Ovary (tissue), 3 donors: ENCODE data around the gene ARHGDIA.

Source experiments
- CTCF ChIP-seq, 3 donors: fragments of 450-650 bp in 2 of 3; fragments of 200-600 bp in 1 of 3; IDR thresholded peaks; one replicate each; pipeline versions ENCODE4 v1.5.1 to v1.8.0; 2016 to 2022; ENCODE audit warnings: antibody characterized with exemption in 3 of 3, mild to moderate bottlenecking in 1 of 3
- EP300 ChIP-seq: sonication (generic); formaldehyde crosslinking; IDR thresholded peaks from one replicate; pipeline ENCODE4 v1.6.1; 2017; ENCODE audit warnings: antibody characterized with exemption
- POLR2A ChIP-seq: fragments of 450-650 bp; IDR thresholded peaks from one replicate; pipeline ENCODE4 v1.6.1; 2017; ENCODE audit warnings: antibody characterized with exemption, mild to moderate bottlenecking, moderate library complexity
- donor health status: DM: no; HTN: no; CAD: no.

- TF ChIP-seq CTCF (IDR thresholded peaks at IDR 0.05) = no peak
- no peak for TF ChIP-seq EP300
- no peak for TF ChIP-seq POLR2A
These were observed 33.5 kb downstream of the ARHGDIA start for GRCh38 chr17:81837641-81838040.
